ENCODE results near the gene PLEKHN1. TPM values are rescaled to one million over a fixed set of nuclear protein-coding genes. Genes with fewer than 3 reads are reported as not detected.
A peak's percentile ranks its signal among the peaks of the same experiment; 100 is the strongest.

PLEKHN1 gene
- total RNA-seq, 6 donors from 2014 or later = 1.1 to 11.5 (median 1.6) TPM

GRCh38 chr1:925561-926421 lies 40.5 kb upstream of the PLEKHN1 start:
- Histone ChIP-seq H3K4me1 (peaks cover 25 to 43% (median 37%) of the 10 kb centered on the region in 4 donors), H3K4me3 (peak overlapping the region in 3 of 4 donors; percentile 43 to 55 (median 54)), H3K27ac (no peak overlapping the region), H3K9me3 (no peaks in the 10 kb centered on the region), H3K27me3 (peaks cover 2 to 40% (median 33%) of the 10 kb centered on the region in 4 donors), H3K36me3 (no peaks in the 10 kb centered on the region)
- TF ChIP-seq POLR2AphosphoS5 (IDR thresholded peaks at IDR 0.05) = no peak
- TF ChIP-seq POLR2A (IDR thresholded peaks at IDR 0.05) = no peak
- TF ChIP-seq CTCF (IDR thresholded peaks at IDR 0.05) = no peak
- no peak for TF ChIP-seq EP300 (IDR thresholded peaks at IDR 0.05)
- DNase-seq (peak in 1 of 2 donors; percentile 88), ATAC-seq (ENCODE audit: low FRiP score in 2 of 2) (peak in 1 of 2 donors; percentile 44)
- 11 to 20% methylated on average over 5 to 32 of the region's 65 CpGs for WGBS, 2 donors

- Histone ChIP-seq H3K9me3 (no peaks in the 10 kb centered on the region), H3K36me3 (no peaks in the 10 kb centered on the region), H3K4me3 (no peak overlapping the region), H3K27ac (no peak overlapping the region), H3K4me1 (peaks cover 19 to 34% (median 30%) of the 10 kb centered on the region in 4 donors), H3K27me3 (peaks cover 2 to 40% (median 32%) of the 10 kb centered on the region in 4 donors)
- 38 to 75% methylated on average over 5 to 8 of the region's 9 CpGs for WGBS, 2 donors
- no peak for ATAC-seq (ENCODE audit: low FRiP score in 2 of 2)
- no peak for DNase-seq
- no peak for TF ChIP-seq CTCF (IDR thresholded peaks at IDR 0.05)
- no peak for TF ChIP-seq POLR2A (IDR thresholded peaks at IDR 0.05)
- TF ChIP-seq POLR2AphosphoS5 (IDR thresholded peaks at IDR 0.05) = no peak
- no peak for TF ChIP-seq EP300 (IDR thresholded peaks at IDR 0.05)
These were observed 39.0 kb upstream of the PLEKHN1 start for GRCh38 chr1:927234-927633.

- H3K9me3 ChIP-seq = no peaks in the 10 kb centered on the region
- no peak overlapping the region for H3K27ac ChIP-seq
- H3K4me3 ChIP-seq = no peak overlapping the region
- peaks cover 20 to 34% (median 30%) of the 10 kb centered on the region in 4 donors for H3K4me1 ChIP-seq
- DNase-seq (peak in 1 of 2 donors; percentile 64), ATAC-seq (ENCODE audit: low FRiP score in 2 of 2) (no peak)
- H3K36me3 ChIP-seq = no peaks in the 10 kb centered on the region
- 50 to 97% methylated on average over 2 to 10 of the region's 10 CpGs for WGBS, 2 donors
- TF ChIP-seq POLR2A (IDR thresholded peaks at IDR 0.05) = no peak
- TF ChIP-seq CTCF (IDR thresholded peaks at IDR 0.05) = no peak
- TF ChIP-seq EP300 (IDR thresholded peaks at IDR 0.05) = no peak
- no peak for TF ChIP-seq POLR2AphosphoS5 (IDR thresholded peaks at IDR 0.05)
- peaks cover 2 to 40% (median 31%) of the 10 kb centered on the region in 4 donors for H3K27me3 ChIP-seq
These were observed 38.5 kb upstream of the PLEKHN1 start for GRCh38 chr1:927748-928147.

GRCh38 chr1:928825-929661 lies 37.2 kb upstream of the PLEKHN1 start:
- no peak for TF ChIP-seq POLR2A (IDR thresholded peaks at IDR 0.05)
- no peak for TF ChIP-seq POLR2AphosphoS5 (IDR thresholded peaks at IDR 0.05)
- no peak for TF ChIP-seq EP300 (IDR thresholded peaks at IDR 0.05)
- no peak for TF ChIP-seq CTCF (IDR thresholded peaks at IDR 0.05)
- Histone ChIP-seq H3K27me3 (peaks cover 2 to 30% (median 21%) of the 10 kb centered on the region in 4 donors), H3K9me3 (no peaks in the 10 kb centered on the region), H3K27ac (no peak overlapping the region), H3K4me1 (peaks cover 19 to 24% (median 22%) of the 10 kb centered on the region in 4 donors), H3K36me3 (no peaks in the 10 kb centered on the region), H3K4me3 (no peak overlapping the region)
- ATAC-seq (ENCODE audit: low FRiP score in 2 of 2) (no peak), DNase-seq (peak in 1 of 2 donors; percentile 77)
- 77 to 81% methylated on average over 38 to 40 of the region's 40 CpGs for WGBS, 2 donors
